HG02571 (cell line): ENCODE results near the gene RNU1-2.
"Not testable (repeated sequence)": the region's sequence is repeated elsewhere in the genome, so short reads cannot be mapped to it uniquely, and the experiment has no call there.

ENCODE experiments used
- ATAC-seq: cut with Tn5 transposase; IDR thresholded peaks from one replicate; pipeline ENCODE4 v1.9.1; 2021; ENCODE audit warnings: mild to moderate bottlenecking, moderate library complexity; ENCODE audit not compliant: unreplicated experiment

Gene RNU1-2

DNA sequence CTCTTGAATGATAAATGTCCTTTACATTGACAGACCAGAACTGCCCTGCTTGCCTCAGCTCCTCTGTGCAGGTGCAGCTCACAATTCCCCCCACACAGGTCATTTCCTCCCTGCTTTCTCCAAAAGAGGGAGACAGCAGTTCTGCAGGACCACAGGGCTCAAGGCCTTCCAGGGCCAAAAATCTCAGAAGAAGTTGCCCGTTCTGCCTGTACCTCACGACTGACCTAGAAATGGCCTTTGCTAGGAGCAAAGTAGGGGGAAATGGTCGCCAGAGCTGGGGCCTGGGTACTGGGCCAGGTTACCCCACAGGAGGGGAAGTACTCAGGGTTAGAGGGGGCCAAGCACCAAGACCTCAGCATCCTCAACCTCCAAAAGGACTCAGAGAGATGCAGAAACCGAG lies 11.1 kb downstream of the RNU1-2 start:
- ATAC-seq, result no peak

- no peak for ATAC-seq
These were observed 12.3 kb downstream of the RNU1-2 start for GRCh38 chr1:16907870-16908758.

DNA sequence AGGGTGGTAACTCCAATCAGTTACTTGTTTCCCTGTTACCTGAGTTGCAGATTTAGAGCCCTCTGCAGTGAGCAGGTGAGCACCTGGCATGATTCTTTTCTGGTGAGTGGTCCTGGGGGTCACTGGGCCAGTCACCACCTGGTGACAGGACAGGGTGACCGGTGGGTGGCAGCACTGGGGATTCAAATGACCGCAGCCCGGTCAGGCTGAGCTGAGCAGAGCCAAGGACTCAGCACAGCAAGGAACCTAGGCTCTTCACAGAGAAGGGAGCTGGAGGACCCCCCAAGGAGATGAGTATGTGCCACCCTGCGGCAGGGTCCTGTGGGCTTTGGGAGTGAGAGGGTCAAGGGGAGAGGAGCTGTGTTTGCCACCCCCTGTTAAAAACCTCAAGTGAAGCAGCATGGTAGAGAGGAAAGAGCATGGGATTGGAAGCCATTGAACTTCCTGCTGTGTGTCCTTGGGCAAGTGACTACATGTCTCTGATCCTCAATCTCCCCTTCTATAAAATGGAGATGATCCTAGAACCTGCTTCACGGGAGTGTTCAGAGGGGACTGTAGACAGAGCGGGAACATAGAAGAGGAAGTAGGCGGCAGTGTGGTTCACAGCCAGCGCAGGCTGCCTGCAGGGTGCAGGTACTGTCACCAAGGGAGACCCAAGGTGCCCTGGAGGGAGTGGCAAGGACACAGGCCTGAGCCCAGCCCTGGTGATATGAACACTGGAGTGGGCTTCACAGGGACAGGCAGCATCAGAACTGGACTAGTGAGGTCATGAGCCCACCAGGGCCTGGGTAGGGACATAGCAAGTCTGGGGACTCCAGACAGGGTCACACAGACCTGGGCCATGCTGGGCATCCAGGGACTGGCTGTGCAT lies 16.3 kb downstream of the RNU1-2 start:
- not testable (repeated sequence) for ATAC-seq

GRCh38 chr1:16912742-16913141 lies 17.0 kb downstream of the RNU1-2 start:
- not testable (repeated sequence) for ATAC-seq

- ATAC-seq, result no peak
These were observed 17.5 kb downstream of the RNU1-2 start for GRCh38 chr1:16913181-16913832.

DNA sequence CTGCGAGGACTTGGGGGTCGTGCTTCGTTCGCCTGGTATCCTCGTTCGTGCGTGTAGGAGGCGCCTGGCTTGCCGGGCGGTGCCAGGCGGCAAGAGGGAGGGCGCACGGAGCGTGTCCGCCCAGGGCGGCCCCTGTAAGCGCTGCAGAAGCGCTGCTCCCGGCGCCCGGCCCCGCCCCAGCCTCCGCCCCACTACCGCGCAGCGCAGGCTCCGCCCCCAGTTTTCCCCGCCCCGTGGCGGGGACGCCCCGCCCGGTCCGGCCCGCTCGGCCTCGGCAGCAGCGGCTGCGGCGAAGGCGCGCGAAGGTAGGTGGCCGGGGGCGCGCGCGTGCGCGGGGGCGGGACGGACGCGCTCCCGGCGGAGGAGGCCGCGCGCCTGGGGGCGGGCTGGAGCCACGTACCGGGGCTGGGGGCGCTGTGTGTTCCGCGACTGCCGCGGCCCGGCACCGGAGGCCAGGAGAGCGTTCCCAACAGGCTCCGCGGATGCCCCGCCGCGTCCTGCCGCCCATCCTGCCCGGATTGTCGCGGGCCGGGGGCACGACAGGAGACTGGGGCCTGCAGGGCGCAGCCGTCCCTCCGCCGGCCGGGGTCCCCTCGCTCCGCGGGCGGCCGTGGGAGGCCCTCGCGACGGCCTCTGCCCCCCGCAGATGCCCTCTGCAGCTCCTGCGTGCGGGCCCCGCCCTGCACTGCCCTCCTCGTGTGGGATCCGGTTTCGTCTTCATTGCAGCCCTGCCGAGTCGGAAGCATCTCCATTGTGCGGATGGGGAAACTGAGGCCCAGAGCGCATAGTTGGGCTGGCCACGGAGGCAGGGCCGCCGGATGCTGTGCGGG lies 18.3 kb downstream of the RNU1-2 start:
- peak; percentile 77 for ATAC-seq

DNA sequence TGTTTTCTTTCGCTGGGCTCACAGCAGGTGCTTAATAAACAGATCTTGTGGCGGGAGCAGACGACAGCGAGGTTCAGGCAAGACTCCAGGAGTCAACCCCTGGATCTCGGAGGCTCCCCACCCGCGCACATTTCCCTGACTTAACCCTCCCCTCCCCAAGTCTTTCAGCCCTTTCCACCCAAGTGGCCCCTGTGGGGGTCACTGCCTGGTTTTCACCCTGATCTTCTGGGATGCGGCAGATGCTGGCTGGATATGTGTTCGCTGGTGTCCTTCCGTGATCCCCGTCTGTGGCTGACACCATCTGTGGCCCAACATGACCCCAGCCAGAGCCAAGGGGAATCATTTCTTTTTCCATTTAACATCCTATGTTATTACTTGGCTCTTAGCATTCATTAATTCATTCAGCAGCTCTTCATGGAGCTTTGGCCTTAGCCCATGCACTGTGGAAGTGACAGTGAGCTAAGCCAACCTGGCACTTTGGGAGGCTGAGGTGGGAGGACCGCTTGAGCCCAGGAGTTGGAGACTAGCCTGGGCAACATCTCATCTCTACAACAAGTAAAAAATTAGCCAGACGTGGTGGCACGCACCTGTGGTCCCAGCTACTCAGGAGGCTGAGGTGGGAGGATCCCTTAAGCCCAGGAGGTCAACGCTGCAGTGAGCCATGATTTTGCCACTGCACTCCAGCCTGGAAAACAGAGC lies 19.3 kb downstream of the RNU1-2 start:
- ATAC-seq, result not testable (repeated sequence)

GRCh38 chr1:16915627-16915973 lies 19.8 kb downstream of the RNU1-2 start:
- no peak for ATAC-seq

DNA sequence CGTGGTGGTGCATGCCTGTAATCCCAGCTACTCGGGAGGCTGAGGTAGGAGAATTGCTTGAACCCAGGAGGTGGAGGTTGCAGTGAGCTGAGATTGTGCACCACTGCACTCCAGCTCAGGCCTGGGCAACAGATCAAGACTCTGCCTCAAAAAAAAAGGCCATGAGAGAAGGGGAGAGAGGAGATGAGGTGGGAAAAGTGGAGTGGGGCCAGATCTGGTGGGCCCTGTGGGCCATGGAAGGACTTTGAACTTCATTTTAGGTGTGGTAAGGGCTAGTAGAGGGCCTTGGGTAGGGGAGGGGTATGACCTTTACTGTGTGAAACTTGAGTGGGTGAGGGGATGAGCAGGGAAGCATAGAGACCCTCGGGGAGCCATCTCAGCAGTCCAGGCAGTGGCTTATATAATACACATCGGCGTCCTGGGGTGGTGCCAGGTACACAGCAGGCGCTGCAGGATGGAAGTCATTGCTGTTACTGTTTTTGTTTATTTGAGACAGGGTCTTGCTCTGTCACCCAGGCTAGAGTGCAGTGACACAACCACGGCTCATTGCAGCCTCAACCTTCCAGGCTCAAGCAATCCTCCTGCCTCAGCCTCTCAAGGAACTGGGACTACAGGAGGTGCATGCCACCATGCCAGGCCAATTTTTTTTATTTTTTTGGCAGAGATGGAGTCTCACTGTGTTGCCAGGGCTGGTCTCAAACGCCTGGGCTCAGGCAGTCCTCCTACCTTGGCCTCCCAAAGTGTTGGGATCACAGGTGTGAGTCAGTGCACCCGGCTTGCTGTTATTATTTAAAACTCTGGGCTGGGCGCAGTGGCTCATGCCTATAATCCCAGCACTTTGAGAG lies 20.5 kb downstream of the RNU1-2 start:
- ATAC-seq, result not testable (repeated sequence)

DNA sequence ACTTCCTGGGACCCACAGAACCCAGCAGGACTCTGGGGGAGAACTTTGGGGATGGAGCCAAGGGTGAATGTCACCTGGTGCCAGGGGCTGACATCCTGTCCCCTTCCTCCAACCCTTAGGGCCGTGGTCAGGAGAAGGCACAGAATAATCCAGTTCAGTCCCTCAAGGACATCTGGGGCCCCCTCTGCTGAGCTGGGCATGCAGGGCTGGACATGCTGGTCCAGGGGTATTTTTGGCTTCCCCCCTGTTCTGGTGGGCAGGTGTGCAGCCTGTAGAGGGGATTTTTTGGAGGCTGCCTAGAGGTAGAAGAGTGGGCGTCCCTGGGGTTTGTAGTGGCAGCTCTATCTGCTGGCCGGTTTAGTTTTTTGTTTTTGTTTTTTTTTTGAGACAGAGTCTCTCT lies 22.6 kb downstream of the RNU1-2 start:
- ATAC-seq, result no peak

GRCh38 chr1:16918936-16919665 lies 23.3 kb downstream of the RNU1-2 start:
- not testable (repeated sequence) for ATAC-seq

DNA sequence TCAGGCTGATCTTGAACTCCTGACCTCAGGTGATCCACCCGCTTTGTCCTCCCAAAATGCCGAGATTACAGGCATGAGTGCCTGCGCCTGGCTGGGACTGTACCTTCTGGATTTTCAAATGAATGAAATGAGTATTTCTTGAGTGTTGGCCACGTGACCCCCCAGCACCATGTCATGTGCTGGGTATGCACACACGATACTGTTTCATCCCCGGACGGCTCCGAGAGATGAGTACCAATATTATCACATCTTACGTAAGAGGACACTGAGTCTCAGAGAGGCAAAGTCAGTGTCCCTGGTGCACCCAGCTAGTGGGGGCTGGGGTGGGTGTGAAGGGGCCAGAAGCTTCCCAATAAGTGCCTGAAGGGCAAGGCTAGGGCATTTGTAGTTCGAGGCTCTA lies 25.2 kb downstream of the RNU1-2 start:
- ATAC-seq, result no peak

GRCh38 chr1:16921391-16922185 lies 25.8 kb downstream of the RNU1-2 start, which contains the start of gene CROCC:
Gene CROCC (plus strand): TSS chr1:16921931. CDS start chr1:16922019, 88 bp downstream.
- ATAC-seq, result no peak

DNA sequence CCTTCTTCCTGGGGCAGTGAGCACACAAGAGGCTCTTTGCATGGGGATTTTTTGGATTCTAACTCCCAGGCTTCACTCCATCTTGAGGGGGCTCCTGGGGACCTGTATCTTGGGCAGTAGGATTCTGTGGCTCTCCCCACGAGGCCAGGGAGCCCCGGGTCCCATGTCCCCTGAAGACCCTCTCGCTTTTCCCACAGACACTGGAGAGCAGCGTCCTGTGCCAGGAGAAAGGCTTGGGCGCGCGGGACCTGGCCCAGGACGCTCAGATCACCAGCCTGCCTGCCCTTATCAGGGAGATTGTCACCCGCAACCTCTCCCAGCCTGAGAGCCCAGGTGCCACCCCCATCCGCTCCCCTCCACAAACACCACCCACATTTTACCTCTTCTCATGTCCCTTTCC lies 26.7 kb downstream of the RNU1-2 start:
- ATAC-seq, result no peak

- ATAC-seq, result no peak
These were observed 27.2 kb downstream of the RNU1-2 start for GRCh38 chr1:16922885-16923431.

GRCh38 chr1:16924216-16924918 lies 28.6 kb downstream of the RNU1-2 start:
- ATAC-seq, result no peak
